GM18517 (cell line): Measurements from ENCODE around the gene TRIO.

Source experiments
- ATAC-seq: cut with Tn5 transposase; IDR thresholded peaks from one replicate; pipeline ENCODE4 v1.9.1; 2021; ENCODE audit warnings: mild to moderate bottlenecking, moderate library complexity; ENCODE audit not compliant: unreplicated experiment

TRIO gene

GRCh38 chr5:14402424-14402823 is 259.3 kb downstream of the TRIO start:
- ATAC-seq = no peak

- no peak for ATAC-seq
Observed at GRCh38 chr5:14404780-14405179, 261.6 kb downstream of the TRIO start.

GRCh38 chr5:14405267-14405666 is 262.1 kb downstream of the TRIO start:
- ATAC-seq = no peak

DNA sequence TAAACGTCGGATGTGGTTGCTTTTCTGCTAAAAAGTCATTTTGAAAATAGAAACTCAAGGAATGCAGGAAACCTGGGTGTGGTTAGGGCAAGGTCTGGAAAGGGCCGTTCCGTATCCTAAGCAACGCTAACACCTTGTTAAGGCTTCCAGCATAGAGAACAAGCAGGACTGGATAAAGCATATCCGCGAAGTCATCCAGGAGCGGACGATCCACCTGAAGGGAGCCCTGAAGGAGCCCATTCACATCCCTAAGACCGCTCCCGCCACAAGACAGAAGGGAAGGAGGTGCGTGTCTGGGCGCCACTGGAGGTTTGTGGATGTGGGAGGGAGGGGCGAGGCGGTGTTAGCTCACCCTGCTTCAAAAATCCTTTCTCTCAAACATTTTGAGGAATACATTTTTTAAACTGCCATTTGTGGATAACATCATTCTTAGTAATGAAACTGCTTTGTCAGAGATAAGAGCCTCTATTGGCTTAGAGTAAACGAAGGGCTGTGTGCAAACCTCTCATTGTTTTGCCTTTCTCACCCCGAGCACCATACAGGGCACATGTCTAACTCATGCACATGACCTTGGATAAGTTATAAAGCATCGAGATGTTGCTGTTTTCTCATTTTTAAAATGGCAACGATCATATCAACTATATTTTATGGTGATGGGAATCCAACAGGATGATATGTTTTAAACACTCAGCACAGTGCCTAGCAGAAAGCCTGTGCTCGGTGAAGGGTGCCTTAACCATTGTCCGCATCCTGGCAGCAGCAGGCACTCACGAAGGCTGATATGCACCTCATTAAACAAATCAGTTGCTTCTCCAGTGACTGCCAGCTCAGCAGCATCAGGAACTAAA is 262.8 kb downstream of the TRIO start:
- no peak for ATAC-seq

GRCh38 chr5:14406554-14406849 is 263.4 kb downstream of the TRIO start:
- no peak for ATAC-seq

DNA sequence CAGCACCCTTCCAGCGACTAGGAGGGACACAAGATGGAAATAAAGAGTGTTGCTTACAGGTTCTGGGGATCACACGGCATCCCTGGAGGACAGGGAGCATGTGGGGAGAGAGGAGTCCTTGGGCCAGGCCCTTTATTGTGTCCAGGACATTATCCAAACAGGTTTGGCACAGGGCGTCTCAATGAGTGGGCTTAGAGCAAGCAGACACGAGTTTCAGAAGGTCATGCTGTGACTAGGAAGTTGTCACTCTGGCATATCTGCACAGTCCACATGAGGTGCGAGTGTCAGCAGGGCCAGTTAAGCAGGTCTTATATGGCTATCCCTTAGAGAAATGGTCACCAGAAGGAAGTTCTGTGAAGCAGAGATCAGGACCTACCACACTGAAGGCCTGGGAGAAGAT is 263.9 kb downstream of the TRIO start:
- no peak for ATAC-seq

- ATAC-seq = no peak
Observed at GRCh38 chr5:14407746-14408175, 264.6 kb downstream of the TRIO start.

DNA sequence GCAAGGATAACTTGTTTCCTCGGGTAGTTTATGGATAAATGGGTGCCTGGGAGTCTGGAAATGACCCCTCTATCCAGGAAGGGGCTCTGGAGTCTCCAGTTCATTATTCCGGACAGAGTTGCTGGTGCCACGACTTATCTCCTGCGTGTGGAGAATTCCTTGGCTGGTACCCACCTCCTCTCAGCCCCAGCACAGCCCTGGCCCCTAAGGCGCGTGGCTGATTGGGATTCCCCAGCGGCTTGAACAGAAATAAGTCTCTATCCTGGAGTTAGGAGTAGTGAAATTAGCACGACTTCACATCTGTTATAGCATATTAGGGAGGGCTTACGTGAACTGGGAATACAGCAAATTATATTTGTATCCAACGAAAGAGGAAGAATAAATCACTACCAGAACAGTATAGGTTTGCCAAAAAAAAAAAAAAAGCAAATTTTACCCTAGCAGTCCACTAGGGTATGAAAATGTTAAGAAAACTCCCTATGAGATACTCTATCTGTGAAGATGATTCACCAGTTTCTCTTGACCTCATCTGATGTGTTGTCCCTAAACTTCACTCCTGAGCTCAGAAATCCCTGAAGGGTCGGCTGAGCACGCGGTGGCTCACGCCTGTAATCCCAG is 265.9 kb downstream of the TRIO start:
- ATAC-seq = no peak

- ATAC-seq = no peak
Observed at GRCh38 chr5:14410068-14410393, 266.9 kb downstream of the TRIO start.

- no peak for ATAC-seq
Observed at GRCh38 chr5:14410394-14411201, 267.5 kb downstream of the TRIO start.

DNA sequence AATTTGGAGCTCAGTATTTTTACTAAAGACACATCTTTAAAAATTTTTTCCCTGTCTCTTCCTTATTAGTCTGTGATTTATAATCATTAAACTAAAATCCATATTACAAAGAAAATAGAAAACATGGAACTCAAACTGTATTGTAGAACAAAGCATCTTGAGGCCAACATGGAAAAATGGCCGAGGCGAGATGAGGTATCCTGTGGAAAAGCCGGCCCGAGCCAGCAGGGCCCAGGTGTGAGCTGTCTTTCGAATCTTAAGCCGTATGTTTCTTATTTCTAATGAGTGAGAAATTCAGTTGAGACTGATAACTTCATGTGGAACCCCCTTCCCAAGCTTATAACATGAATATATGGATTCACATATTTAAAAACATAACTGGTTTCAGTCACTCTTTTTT is 268.1 kb downstream of the TRIO start:
- no peak for ATAC-seq

GRCh38 chr5:14413331-14413750 is 270.2 kb downstream of the TRIO start:
- ATAC-seq = no peak

DNA sequence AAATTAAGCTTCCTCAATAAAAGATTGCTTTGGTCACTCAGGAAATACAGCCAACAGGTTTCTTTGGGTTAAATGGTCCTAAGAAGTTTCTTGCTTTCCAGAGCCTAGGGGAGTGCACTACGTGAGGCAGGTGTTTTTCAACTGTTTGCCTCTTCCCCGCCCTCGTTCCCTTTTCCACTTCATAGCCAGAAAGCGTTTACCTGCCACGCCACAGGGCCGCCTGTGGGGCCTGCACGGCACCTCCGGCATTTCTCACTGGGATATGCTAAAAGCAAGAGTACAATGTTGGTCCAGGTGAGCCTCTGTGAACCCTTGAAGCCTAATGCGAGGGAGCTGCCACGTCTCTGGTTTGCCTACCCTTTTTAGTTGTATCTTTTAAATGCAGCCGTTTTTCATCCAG is 270.9 kb downstream of the TRIO start:
- no peak for ATAC-seq

DNA sequence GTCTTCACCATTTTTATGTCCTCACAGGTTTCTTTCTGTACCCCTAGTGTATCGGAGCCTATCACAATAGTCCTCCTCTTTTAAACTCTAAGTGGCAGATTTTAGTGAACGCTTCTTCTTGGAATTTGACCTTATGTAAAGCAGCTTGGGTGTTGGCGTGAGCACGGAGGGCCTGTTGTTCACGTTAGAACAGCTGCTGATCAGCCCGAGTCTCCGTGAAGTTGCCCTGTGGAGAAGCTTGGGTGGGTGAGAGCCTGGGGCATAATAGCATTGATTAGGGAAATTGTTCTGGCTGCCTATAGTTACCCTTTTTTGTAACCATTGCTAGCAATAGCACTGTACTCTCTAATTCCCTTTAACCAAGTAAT is 271.5 kb downstream of the TRIO start:
- no peak for ATAC-seq

DNA sequence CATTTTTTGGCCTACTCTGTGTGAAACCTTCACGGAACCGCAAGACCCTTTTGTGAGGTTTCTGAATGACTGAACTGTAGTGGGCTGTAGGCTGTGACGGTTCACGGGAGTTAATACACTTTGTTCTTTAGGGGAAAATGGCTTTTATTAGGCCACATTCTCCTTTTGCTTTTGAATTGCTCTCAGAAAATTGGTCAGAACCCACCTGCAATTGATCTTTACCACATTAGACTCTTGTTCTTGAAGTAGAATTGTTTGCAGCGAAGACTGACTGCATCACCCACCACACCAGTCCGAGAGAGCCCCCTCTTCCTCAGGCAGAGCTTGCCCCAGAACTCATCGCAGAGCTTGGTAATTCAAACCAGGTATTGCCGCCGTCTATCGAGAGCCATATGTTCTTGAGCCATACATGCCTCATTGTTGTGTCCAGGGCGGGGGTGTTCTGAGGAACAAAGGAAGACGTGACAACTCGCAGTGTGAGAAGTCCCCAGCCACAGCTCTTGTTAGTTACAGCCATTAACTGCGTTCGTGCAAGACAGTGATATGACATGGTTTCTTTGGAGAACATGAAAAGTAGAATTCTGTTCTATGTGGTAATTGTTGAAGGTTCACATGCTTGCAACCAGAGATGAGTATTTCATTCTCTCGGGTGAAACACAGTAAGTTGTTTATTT is 272.0 kb downstream of the TRIO start:
- peak; percentile 91 for ATAC-seq

DNA sequence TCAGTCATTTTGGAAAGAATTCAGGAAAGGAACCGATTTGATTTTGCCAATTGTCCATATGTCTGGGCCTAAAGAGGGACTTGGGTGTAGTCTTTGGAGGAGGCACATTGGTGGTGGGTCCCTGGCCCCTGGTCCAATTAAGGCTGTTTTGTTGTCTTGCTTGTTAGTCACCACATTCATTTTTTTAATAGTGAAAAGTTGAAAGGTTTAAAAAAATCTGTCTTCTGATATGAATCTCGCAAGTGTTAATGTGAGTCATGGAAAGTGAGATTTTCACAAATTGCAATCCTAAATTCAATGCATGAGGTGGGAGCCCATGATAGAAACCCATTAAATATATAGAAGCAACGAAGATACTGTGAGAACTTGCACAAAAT is 272.5 kb downstream of the TRIO start:
- ATAC-seq = no peak

DNA sequence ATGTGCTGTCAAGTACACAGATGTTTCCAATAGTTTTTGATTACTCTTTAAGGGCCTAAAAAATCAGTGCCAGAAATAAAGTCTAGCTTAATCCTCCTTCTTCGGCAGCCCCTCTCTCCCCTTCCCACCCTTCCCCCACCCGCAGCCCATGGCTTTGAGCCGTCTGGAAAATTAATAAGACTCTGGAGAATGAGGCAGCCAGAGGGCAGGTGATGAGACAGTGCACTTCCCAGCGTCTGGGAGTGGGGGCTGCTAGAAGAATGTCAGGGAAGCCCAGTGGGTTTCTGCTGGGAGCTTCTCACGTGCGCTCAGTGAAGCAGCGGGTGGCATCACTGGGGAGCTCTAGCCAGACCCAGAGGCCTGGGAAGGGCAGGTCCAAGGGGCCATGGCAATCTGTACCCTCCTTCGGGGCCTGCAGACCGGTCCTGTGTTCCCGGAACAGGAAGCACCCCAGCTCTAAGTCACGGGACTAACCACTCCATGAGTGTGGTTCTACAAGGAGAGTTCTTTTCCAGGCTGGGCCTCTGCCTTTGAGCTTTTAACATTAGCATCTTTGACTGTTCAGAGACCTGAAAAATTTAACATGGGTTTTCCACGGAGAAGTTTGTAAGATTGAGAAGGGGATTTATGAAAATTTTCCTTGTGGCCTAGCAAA is 273.6 kb downstream of the TRIO start:
- ATAC-seq = no peak

GRCh38 chr5:14417276-14417730 is 274.2 kb downstream of the TRIO start:
- ATAC-seq = no peak

DNA sequence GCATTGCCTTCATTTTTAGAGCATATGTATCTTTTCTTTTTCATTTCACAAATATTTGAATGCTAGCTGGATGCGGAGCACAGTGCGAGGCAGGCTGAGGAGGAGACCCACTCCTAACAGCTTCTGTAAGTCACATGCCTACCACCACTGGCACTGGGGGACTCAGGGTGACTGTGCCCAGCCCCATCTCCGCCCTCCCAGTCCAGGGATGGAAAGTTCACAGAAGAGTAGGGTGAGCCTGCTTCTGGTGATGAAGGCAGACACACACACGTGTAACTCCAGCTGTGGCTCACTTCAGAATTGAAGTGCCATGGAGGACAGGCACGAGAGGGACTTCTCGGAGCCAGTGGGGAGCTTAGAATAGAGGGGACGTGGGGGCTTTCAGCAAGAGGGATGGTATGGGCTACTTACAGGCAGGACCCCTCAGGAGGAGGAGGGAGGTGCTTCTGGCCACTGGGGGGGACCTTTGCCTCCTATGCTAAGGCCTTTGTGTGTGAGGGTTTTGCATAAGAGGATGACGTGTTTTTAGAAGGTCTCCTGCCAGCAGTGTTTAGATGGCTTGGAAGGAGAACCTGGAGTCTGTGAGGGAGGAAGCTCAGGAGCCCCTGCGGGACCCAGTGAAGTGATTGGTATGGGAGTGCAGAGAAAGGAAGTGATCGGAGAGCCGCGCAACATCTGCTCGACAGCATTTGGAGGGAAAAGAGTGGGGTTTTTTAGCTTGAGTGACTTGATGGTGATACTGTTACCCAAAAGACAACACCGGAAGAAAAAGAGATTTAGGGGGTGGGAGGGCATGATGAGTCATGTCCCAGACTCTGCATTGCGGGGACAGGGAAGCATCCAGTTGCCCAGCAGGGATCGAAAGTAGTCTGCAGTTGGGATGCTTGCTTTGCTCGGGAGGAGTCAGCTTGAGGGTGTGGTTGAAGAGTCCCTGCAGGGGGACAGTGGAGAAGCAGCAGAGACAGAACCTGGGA is 274.9 kb downstream of the TRIO start:
- ATAC-seq = no peak

- ATAC-seq = no peak
Observed at GRCh38 chr5:14419686-14420085, 276.5 kb downstream of the TRIO start.
